Colonic mucosa (tissue), 4 donors: ENCODE measurements around the gene FAM131A. TPM values are rescaled to one million over a fixed set of nuclear protein-coding genes. Genes with fewer than 3 reads are reported as not detected.

ENCODE experiments used
- DNase-seq: peaks from one replicate; pipeline ENCODE4 v3.0.0-alpha.2; 2020
- H3K27ac ChIP-seq: fragments of 200-600 bp; one replicate; pipeline ENCODE4 v1.8.0; 2021
- H3K27me3 ChIP-seq: fragments of 200-600 bp; one replicate; pipeline ENCODE4 v1.8.0; 2021
- H3K36me3 ChIP-seq: fragments of 200-600 bp; one replicate; pipeline ENCODE4 v1.8.0; 2021
- H3K4me1 ChIP-seq: fragments of 200-600 bp; one replicate; pipeline ENCODE4 v1.8.0; 2021; ENCODE audit warnings: mild to moderate bottlenecking
- H3K4me3 ChIP-seq: fragments of 200-600 bp; one replicate; pipeline ENCODE4 v1.8.0; 2021
- H3K9ac ChIP-seq, 2 donors: one replicate each; pipeline ENCODE4 v1.7.0; 2013; ENCODE audit warnings: control low read depth in 2 of 2, low read depth in 2 of 2, low read length in 2 of 2
- H3K9me3 ChIP-seq: fragments of 200-600 bp; one replicate; pipeline ENCODE4 v1.8.0; 2021
- CTCF ChIP-seq: fragments of 200-600 bp; IDR thresholded peaks from one replicate; pipeline ENCODE4 v1.8.0; 2022; ENCODE audit warnings: antibody characterized with exemption, mild to moderate bottlenecking
- intact Hi-C: fragments of 100-400 bp; cut with DNase I; formaldehyde crosslinking; loops from one replicate; pipeline ENCODE4 v1.14.1; 2022
- total RNA-seq, 2 donors: library from RNA; stranded (reverse); fragmentation: NEBNext Ultra II Directional in 1 of 2; extraction: Animal tissue kit (Norgen Biotek cat#: 25700) in 1 of 2; gene quantifications; one replicate each; pipeline ENCODE4 v1.2.1, GENCODE V29; 2021
- donor health status: healthy.
- donor health status: DM: no; HTN: no; CAD: no.
- donor health status: DM: no; HTN: no; CAD: no.

Gene FAM131A
- total RNA-seq, 2 donors from 2014 or later = 15.0 to 22.0 TPM

GRCh38 chr3:184380627-184381260 is 43.3 kb downstream of the FAM131A start:
- Histone ChIP-seq H3K9ac (peak overlapping the region in 1 of 2 donors; percentile 47), H3K27me3 (peaks cover 30% of the 10 kb centered on the region), H3K27ac (no peak overlapping the region)

GRCh38 chr3:184381261-184382224 is 44.1 kb downstream of the FAM131A start:
- Histone ChIP-seq H3K27me3 (peaks cover 30% of the 10 kb centered on the region), H3K27ac (no peak overlapping the region), H3K9me3 (no peaks in the 10 kb centered on the region), H3K4me3 (no peak overlapping the region), H3K9ac (peak overlapping the region in 1 of 2 donors; percentile 43), H3K4me1 (peaks cover 9% of the 10 kb centered on the region), H3K36me3 (no peaks in the 10 kb centered on the region)
- DNase-seq = no peak
- intact Hi-C loops = no loop called here
- TF ChIP-seq CTCF = no peak

More at GRCh38 chr3:184380627-184381260, 43.3 kb downstream of the FAM131A start:
- H3K4me3 ChIP-seq = peak overlapping the region; percentile 28
- intact Hi-C loops = no loop called here
- peaks cover 9% of the 10 kb centered on the region for H3K4me1 ChIP-seq
- H3K9me3 ChIP-seq = no peaks in the 10 kb centered on the region
- H3K36me3 ChIP-seq = no peaks in the 10 kb centered on the region
- no peak for TF ChIP-seq CTCF
- DNase-seq = no peak

GRCh38 chr3:184382326-184383032 is 45.1 kb downstream of the FAM131A start:
- Histone ChIP-seq H3K27ac (no peak overlapping the region), H3K4me1 (peaks cover 9% of the 10 kb centered on the region), H3K9ac (no peak overlapping the region), H3K27me3 (peaks cover 30% of the 10 kb centered on the region), H3K9me3 (no peaks in the 10 kb centered on the region), H3K4me3 (no peak overlapping the region), H3K36me3 (no peaks in the 10 kb centered on the region)
- TF ChIP-seq CTCF = no peak
- DNase-seq = no peak
- intact Hi-C loops = no loop called here

GRCh38 chr3:184383033-184383740 is 45.8 kb downstream of the FAM131A start:
- intact Hi-C loops = no loop called here
- no peak for DNase-seq
- Histone ChIP-seq H3K36me3 (no peaks in the 10 kb centered on the region), H3K9me3 (no peaks in the 10 kb centered on the region), H3K27me3 (peaks cover 30% of the 10 kb centered on the region), H3K9ac (no peak overlapping the region), H3K4me3 (no peak overlapping the region), H3K27ac (no peak overlapping the region), H3K4me1 (peaks cover 9% of the 10 kb centered on the region)
- TF ChIP-seq CTCF = no peak

- Histone ChIP-seq H3K9me3 (no peaks in the 10 kb centered on the region), H3K27me3 (peaks cover 25% of the 10 kb centered on the region), H3K36me3 (no peaks in the 10 kb centered on the region), H3K9ac (no peak overlapping the region), H3K4me3 (no peak overlapping the region), H3K4me1 (peaks cover 9% of the 10 kb centered on the region), H3K27ac (no peak overlapping the region)
- TF ChIP-seq CTCF = no peak
- intact Hi-C loops = no loop called here
- no peak for DNase-seq
Measured at GRCh38 chr3:184384342-184384741, 46.9 kb downstream of the FAM131A start.
